WI38 (cell line): ENCODE data around the gene CAPN2.

Source experiments
- H3K4me3 ChIP-seq: 2 replicates; pipeline ENCODE4 v1.5.1; 2011; ENCODE audit warnings: low read depth, mild to moderate bottlenecking, control low read depth, low read length
- TF ChIP-seq, protein P1 (sequence below): IDR thresholded peaks from 2 replicates; pipeline ENCODE4 v1.5.1; 2012; ENCODE audit warnings: low read depth, mild to moderate bottlenecking, control low read depth, low read length

CAPN2 gene

DNA sequence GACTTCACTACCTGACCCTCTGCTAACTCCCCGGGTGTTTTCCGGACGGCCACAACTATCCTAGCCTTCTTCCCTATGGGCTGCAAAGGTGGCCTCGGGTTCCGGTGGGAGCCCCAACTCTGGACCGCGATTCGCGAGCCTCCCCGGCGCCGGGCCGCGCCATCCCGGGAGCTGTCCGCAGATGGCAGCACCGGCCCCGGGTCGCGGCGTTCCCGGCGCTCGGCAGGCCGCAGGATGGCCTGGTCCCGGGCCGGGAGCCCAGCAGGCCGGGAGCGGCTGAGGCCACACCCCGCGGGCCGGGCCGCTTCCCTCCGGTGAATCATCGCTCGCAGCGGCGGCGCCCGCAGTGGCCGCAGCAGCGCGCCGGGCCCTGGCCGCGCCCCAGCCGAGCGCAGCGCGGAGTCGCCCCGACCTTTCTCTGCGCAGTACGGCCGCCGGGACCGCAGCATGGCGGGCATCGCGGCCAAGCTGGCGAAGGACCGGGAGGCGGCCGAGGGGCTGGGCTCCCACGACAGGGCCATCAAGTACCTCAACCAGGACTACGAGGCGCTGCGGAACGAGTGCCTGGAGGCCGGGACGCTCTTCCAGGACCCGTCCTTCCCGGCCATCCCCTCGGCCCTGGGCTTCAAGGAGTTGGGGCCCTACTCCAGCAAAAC lies at the start of gene CAPN2:
Gene CAPN2, plus strand, starts transcription at position 346 of the 656 bp plus-strand sequence. Its CDS starts 102 bp downstream, at position 448.
- peak within 1 kb of the TSS; percentile 70 for H3K4me3 ChIP-seq
- TF ChIP-seq, protein P1, sequence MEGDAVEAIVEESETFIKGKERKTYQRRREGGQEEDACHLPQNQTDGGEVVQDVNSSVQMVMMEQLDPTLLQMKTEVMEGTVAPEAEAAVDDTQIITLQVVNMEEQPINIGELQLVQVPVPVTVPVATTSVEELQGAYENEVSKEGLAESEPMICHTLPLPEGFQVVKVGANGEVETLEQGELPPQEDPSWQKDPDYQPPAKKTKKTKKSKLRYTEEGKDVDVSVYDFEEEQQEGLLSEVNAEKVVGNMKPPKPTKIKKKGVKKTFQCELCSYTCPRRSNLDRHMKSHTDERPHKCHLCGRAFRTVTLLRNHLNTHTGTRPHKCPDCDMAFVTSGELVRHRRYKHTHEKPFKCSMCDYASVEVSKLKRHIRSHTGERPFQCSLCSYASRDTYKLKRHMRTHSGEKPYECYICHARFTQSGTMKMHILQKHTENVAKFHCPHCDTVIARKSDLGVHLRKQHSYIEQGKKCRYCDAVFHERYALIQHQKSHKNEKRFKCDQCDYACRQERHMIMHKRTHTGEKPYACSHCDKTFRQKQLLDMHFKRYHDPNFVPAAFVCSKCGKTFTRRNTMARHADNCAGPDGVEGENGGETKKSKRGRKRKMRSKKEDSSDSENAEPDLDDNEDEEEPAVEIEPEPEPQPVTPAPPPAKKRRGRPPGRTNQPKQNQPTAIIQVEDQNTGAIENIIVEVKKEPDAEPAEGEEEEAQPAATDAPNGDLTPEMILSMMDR = peak; percentile 50

DNA sequence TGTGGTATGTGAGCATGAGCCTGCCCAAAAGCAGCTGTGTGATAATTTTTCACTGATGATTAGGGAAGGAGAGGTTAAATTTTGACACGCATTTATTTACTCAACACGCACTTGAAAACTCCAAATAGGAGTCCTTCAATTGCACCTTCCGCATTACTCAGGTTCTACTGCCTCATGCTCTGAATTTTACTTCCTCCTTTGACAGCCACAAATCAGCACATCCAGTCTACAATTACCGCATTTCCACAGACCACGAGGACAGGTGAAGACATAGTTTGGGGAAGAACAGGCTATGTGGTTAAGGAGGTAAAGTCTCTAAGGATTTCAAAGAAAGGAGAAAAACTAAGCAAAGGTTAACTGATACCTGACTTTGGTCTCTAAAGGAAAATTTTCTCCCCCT lies 49.4 kb upstream of the CAPN2 start:
- TF ChIP-seq, protein P1 = no peak
- H3K4me3 ChIP-seq = no peak overlapping the region

DNA sequence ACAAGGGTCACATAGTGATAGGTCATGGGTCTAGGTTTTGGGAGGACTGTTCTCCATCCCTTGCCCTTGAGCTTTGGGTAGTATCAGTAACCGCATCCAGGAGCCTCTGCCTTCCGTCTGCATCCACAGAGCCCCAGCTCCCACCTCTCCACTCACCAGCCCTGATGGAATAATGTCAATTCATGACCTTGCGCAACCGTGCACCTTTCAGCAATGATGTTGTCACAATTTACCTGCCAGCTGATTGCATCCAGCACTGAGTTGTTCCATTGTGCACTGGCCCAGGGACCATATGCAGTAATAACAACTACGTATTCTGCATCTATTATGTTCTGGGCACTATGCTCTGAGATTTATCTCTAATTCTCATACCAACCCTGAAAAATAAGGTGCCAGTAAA lies 48.2 kb upstream of the CAPN2 start:
- no peak overlapping the region for H3K4me3 ChIP-seq
- TF ChIP-seq, protein P1 = no peak

DNA sequence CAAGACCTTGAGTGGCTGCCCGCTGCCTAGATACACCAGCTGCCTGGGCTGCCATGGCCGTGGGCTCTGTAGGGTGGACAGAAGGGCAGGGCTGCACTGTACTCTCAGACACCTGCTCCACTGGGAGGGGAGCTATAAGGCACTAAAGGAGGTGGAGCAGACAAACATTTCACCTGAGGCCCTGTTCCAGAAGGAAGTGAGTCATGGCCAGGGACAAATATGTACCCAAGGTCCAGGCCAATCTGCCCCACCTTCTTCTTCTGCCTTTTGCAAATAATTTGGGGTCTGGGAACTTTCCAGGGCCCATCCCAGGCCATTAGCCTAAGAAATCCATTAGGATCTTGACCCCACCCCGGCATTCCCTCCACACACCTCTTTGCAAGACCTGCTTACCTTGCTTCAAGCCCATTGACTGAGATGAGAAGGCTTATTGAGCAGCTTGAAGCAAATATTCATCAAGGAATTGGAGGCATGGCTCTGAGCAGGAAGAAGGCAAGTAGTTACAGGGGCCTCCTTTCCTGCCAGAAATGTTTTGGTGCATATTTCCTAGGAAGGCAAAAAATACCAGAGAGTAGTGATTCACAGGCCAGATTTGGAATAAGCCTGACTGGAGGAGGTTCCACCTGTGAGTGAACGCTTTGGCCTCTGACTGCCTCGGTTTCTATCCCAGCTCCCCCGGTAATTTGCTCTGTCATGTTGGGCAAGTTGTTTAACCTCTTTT lies 46.6 kb upstream of the CAPN2 start, which contains the start of gene CAPN8:
Gene CAPN8, minus strand, starts transcription at position 110 of the 721 bp plus-strand sequence. Its CDS starts 55 bp downstream, at position 55.
- H3K4me3 ChIP-seq = no peak within 1 kb of the TSS
- TF ChIP-seq, protein P1 = no peak

DNA sequence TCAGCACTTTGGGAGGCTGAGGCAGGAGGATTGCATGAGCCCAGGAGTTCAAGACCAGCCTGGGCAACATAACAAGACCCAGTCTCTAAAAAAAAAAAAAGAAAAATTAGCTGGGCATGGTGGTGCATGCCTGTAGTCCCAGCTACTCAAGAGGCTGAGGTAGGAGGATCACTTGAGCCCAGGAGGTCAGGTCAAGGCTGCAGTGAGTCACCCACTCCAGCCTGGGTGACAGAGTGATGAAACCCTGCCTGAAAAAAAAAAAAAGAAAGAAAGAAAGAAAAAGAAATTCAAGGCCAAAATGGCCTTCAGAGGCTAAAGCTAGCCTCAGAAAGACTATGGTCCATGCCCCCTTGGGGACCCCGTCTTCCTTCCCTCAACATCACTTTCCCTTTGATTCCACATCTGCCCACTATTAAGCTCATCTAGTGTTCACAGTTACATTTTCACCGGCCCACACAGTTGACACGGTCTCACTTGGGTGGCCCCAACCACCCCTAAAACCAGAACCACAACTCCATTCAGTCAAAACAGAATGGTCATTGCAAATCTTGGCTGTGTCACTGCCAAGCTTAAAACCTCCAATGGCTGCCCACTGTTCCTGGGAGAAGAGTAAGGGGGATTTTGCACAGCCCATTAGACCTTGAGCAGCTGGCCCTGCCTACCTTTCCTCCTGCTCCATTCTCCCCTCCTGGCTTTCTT lies 44.7 kb upstream of the CAPN2 start:
- TF ChIP-seq, protein P1 = no peak
- H3K4me3 ChIP-seq = no peak overlapping the region

DNA sequence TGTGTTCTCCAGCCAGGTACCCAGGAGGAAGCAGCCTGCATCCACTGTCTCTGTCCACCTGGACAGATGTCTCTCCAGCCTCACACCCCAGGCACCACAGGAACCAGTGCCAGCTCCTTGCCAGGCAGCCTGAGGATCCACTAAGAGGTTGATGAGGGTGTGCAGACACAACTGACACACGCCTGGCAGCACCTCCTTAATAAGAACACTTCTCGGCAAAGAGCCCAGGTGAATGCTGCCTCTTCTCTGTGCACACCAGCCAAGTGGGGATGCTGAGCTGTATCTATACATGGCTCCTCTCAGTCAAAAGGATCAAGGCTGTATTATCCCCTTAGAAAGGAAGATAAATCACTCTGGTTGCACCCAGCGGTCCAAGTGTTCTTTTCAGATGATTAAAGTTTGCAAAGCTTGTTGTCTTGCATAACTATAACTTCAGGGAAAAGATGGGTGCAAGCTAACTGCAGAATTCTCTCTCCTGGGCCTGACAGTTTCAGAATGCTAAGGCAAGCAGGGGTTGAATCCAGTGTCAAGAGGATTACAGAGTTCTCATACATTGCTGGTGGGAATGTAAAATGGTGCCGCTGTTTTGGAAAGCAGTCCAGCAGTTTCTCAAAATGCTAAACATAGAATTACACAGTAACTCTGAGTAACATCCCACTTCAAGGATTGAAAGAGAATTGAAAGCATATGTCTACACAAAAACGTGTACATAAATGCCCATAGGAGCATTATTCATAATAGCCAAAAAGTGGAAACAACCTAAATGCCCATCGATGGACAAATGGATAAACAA lies 43.1 kb upstream of the CAPN2 start:
- TF ChIP-seq, protein P1 = no peak
- H3K4me3 ChIP-seq = no peak overlapping the region
